ENCODE data around the gene AK1.

AK1 gene

DNA sequence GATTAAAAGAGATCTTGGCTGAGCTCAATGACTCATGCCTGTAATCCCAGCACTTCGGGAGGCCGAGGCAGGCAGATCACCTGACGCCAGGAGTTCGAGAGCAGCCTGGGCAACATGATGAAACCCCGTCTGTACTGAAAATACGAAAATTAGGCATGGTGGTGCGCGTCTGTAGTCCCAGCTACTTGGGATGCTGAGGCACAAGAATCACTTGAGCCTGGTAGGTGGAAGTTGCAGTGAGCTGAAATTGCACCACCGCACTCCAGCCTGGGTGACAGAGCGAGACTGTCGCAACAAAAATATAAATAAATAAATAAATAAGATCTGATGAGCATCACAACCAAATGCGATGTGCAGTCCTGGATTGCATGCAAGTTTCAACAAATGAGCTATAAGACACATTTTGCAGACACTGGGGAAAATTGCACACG lies 14.3 kb downstream of the AK1 start:
- TF ChIP-seq, protein P1, sequence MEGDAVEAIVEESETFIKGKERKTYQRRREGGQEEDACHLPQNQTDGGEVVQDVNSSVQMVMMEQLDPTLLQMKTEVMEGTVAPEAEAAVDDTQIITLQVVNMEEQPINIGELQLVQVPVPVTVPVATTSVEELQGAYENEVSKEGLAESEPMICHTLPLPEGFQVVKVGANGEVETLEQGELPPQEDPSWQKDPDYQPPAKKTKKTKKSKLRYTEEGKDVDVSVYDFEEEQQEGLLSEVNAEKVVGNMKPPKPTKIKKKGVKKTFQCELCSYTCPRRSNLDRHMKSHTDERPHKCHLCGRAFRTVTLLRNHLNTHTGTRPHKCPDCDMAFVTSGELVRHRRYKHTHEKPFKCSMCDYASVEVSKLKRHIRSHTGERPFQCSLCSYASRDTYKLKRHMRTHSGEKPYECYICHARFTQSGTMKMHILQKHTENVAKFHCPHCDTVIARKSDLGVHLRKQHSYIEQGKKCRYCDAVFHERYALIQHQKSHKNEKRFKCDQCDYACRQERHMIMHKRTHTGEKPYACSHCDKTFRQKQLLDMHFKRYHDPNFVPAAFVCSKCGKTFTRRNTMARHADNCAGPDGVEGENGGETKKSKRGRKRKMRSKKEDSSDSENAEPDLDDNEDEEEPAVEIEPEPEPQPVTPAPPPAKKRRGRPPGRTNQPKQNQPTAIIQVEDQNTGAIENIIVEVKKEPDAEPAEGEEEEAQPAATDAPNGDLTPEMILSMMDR (IDR thresholded peaks at IDR 0.05; ENCODE audit: extremely low read depth, insufficient read depth, missing control alignments), result no peak
- no peak for DNase-seq (ENCODE audit: low spot score)
- in situ Hi-C loops (cut with MboI; ENCODE audit: low pct_unique_long_range_greater_than_20kb, low sequenced_read_pairs, unreplicated experiment), result no loop called here

DNA sequence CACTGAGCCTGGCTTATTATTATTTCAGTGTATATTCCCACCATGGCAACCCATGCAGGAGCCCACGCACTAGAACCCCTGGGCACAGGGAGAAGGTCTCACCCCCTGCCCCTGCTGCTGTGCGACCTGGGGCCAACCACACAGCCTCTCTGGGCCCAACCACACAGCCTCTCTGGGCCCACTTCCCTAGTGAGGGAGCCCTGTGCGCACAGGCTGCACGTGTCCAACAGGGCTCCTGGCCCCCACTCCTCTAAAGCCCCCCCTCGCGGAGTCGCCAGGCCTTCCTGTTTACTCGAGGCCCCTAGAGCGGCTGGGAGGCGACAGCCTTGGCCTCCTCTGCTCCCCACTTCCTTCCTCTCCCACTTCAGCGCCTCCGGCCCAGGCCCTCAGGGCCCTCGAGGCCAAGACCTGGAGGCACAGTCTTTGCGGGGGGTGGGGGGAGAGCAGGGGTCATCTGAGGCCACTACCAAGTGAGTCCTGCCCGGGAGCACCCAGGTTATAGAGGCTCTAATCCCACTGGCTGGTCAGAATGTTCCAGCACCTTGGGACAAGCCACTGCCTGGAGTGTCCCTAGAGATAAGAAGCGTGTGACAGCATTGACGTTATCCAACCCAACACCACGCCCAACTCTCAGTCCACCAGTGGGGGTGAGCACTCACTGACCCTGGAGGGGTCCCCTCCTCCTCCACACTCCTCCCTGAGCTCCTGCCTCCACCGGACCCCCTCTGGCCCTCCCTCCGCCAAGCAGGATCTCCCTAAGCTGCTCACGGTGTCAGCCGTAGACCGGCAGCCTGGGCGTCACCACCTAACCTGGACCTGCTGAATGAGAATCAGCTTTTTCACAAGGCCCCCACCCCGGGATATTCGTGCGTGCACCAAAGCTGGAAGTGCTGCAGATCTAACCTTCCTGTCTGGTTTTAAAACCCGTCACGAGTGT lies 15.1 kb downstream of the AK1 start:
- in situ Hi-C loops (cut with MboI; ENCODE audit: low pct_unique_long_range_greater_than_20kb, low sequenced_read_pairs, unreplicated experiment), result no loop called here

DNA sequence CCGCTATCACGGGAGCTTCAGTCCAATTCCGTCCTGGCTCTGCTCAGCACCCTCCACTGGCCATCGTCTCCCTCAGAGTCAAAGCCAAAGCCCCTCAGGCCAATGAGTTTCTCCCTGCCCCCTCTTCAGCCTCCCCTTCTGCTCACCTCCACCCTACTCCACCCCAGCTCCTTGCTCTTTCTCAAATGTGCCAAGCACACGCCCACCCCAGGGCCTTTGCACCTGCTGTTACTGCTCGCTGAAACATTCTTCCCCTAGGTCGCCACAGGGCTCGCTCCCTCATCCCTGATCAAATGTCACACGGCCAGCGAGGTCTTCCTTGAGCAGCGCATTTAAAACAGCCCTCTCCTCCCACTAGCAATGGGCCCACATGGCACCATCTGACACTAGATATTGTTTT lies 16.7 kb downstream of the AK1 start:
- TF ChIP-seq, protein P1 (IDR thresholded peaks at IDR 0.05; ENCODE audit: extremely low read depth, insufficient read depth, missing control alignments), result no peak
- in situ Hi-C loops (cut with MboI; ENCODE audit: low pct_unique_long_range_greater_than_20kb, low sequenced_read_pairs, unreplicated experiment), result no loop called here
- no peak for DNase-seq (ENCODE audit: low spot score)

More for the DNA sequence above, 15.1 kb downstream of the AK1 start:
- TF ChIP-seq, protein P1 (IDR thresholded peaks at IDR 0.05; ENCODE audit: extremely low read depth, insufficient read depth, missing control alignments), result no peak
- no peak for DNase-seq (ENCODE audit: low spot score)

DNA sequence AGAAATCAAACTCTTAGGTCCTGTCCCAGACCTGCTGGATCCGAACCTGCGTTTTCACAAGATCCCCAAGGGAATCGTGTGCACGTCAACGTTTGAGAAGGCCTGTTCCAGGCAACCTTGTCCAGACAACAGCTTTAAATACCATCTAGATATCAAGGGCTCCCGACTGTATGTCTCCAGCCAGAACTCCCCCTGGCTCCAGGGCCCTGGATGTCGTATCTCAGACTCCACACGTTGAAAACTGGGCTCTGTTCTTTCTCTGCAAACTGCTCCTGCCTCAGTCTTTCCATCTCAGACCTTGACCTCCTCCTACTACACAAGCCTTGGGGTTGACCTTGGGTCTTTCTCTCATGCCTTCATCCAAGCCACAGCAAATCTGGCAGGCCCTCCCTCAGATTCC lies 17.2 kb downstream of the AK1 start:
- in situ Hi-C loops (cut with MboI; ENCODE audit: low pct_unique_long_range_greater_than_20kb, low sequenced_read_pairs, unreplicated experiment), result no loop called here
- DNase-seq (ENCODE audit: low spot score), result no peak
- TF ChIP-seq, protein P1 (IDR thresholded peaks at IDR 0.05; ENCODE audit: extremely low read depth, insufficient read depth, missing control alignments), result no peak

DNA sequence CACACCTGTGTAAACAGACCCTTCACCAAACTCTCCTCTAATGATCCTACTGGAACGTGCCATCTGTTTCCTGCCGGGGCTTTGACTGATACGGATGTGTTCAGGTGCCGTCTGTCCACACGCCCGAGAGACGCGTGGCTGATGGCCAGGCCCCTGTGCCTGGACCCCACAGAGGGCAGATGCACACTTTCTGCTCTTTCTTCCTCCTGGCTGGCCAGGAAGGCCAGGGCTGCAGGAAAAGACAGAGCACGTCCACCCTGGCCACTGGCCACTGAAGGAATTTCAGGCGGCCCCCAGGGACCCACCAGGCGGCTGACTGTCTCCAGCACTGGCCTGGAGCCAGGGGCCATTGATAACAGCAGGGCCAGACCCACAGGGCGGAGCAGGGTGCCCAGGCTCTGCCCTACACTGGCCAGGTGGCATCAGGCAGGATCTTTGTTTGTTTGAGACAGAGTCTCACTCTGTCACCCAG lies 19.4 kb downstream of the AK1 start:
- no peak for DNase-seq (ENCODE audit: low spot score)
- TF ChIP-seq, protein P1 (IDR thresholded peaks at IDR 0.05; ENCODE audit: extremely low read depth, insufficient read depth, missing control alignments), result no peak
- in situ Hi-C loops (cut with MboI; ENCODE audit: low pct_unique_long_range_greater_than_20kb, low sequenced_read_pairs, unreplicated experiment), result no loop called here

DNA sequence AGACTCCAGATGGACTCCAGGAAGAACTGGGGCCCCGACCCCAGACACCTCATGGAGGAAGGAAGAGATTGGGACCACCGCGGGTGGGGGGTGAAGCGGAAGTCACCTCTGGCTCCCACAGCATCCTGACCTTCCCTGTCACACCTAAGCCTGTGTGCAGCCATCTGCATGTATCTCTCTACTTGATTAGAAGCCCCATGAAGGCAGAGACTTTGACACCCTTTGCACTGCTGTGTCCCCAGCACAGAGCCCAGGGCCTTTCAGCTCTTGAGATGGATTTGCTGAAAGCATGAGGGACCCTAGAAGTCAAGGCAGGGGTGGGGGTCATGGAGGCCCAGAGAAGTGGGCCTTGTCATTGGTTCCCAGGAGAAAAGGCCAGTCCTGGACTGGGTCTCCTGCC lies 20.2 kb downstream of the AK1 start:
- TF ChIP-seq, protein P1 (IDR thresholded peaks at IDR 0.05; ENCODE audit: extremely low read depth, insufficient read depth, missing control alignments), result no peak
- in situ Hi-C loops (cut with MboI; ENCODE audit: low pct_unique_long_range_greater_than_20kb, low sequenced_read_pairs, unreplicated experiment), result no loop called here
- no peak for DNase-seq (ENCODE audit: low spot score)
